Loucy (cell line): ENCODE results near the gene NUDT16.

ENCODE experiments used
- CTCF ChIP-seq: fragments of 200-600 bp; sonication (generic); conservative IDR thresholded peaks from 2 replicates; pipeline ENCODE4 v1.5.1; 2014; ENCODE audit warnings: mild to moderate bottlenecking, antibody characterized with exemption, low read length
- EZH2phosphoT487 ChIP-seq: fragments of 200-600 bp; IDR thresholded peaks from 2 replicates; pipeline ENCODE4 v1.6.1; 2018; ENCODE audit warnings: antibody characterized with exemption, mild to moderate bottlenecking, moderate library complexity, borderline replicate concordance

DNA sequence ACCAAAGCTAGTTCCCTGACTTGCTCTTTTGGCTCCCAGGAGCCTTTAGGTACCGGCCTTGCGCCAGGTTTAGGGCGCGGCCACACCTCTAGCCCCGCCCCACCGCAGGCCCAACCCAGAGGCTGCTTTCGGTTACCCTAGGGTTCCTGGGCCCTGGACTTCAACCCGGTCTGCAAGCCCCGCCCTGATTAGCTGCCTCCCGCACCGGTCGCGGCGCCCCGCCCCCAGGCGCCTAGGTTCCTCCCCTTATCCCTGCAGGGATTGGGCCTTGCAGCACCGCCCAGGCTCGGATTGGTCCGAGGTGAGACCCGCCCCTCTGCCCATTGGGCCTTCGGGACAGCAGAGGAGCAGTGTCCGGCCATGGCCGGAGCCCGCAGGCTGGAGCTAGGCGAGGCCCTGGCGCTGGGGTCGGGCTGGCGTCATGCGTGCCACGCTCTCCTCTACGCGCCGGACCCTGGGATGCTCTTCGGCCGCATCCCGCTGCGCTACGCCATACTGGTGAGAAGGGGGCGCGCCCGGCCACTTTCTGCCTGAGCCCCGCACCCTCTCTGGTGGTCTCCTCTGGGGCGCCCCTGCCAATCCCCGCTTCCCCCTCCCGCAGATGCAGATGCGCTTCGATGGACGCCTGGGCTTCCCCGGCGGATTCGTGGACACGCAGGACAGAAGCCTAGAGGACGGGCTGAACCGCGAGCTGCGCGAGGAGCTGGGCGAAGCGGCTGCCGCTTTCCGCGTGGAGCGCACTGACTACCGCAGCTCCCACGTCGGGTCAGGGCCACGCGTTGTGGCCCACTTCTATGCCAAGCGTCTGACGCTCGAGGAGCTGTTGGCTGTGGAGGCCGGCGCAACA, at the start of gene NUDT16:
- TF ChIP-seq CTCF (no peak), EZH2phosphoT487 (no peak)
